ENCODE results near the gene FRMD1. TPM values are rescaled to one million over a fixed set of nuclear protein-coding genes. Genes with fewer than 3 reads are reported as not detected.

FRMD1 gene
- total and polyA plus RNA-seq, 7 donors: 0.01 to 2.9 (median 0.25) TPM

GRCh38 chr6:168050225-168050880 lies 28.7 kb downstream of the FRMD1 start:
- TF ChIP-seq CTCF (IDR thresholded peaks at IDR 0.05): no peak
- 88 to 91% (median 89%) methylated on average over 25 to 27 of the region's 27 CpGs for WGBS, 3 donors
- no peak for ATAC-seq

GRCh38 chr6:168049706-168050224 lies 29.2 kb downstream of the FRMD1 start:
- 93 to 94% (median 94%) methylated on average over 21 of the region's 21 CpGs for WGBS, 3 donors
- no peak overlapping the region for H3K4me3 ChIP-seq
- intact Hi-C loops (cut with DNase I): no loop called here
- no peak for ATAC-seq
- H3K9me3 ChIP-seq: no peaks in the 10 kb centered on the region
- H3K27me3 ChIP-seq (ENCODE audit: insufficient read depth in 3 of 3, low read length in 2 of 3): no peaks in the 10 kb centered on the region
- no peak overlapping the region for H3K27ac ChIP-seq
- no peaks in the 10 kb centered on the region for H3K36me3 ChIP-seq (ENCODE audit: insufficient read depth in 1 of 2, low read depth in 1 of 2)
- DNase-seq: no peak
- peaks cover 7% of the 10 kb centered on the region for H3K4me1 ChIP-seq
- no peak for TF ChIP-seq CTCF (IDR thresholded peaks at IDR 0.05)

More at GRCh38 chr6:168050225-168050880, 28.7 kb downstream of the FRMD1 start:
- Histone ChIP-seq H3K27me3 (ENCODE audit: insufficient read depth in 3 of 3, low read length in 2 of 3) (no peaks in the 10 kb centered on the region), H3K27ac (no peak overlapping the region), H3K4me3 (no peak overlapping the region), H3K4me1 (peaks cover 11% of the 10 kb centered on the region), H3K36me3 (ENCODE audit: insufficient read depth in 1 of 2, low read depth in 1 of 2) (no peaks in the 10 kb centered on the region), H3K9me3 (no peaks in the 10 kb centered on the region)
- intact Hi-C loops (cut with DNase I): no loop called here
- no peak for DNase-seq

- H3K4me3 ChIP-seq: no peak overlapping the region
- no peaks in the 10 kb centered on the region for H3K9me3 ChIP-seq
- H3K4me1 ChIP-seq: peaks cover 2% of the 10 kb centered on the region
- 94 to 96% (median 95%) methylated on average over 20 of the region's 20 CpGs for WGBS, 3 donors
- intact Hi-C loops (cut with DNase I): no loop called here
- ATAC-seq (no peak), DNase-seq (no peak)
- H3K27ac ChIP-seq: no peak overlapping the region
- H3K36me3 ChIP-seq (ENCODE audit: insufficient read depth in 1 of 2, low read depth in 1 of 2): no peaks in the 10 kb centered on the region
- TF ChIP-seq CTCF (IDR thresholded peaks at IDR 0.05): no peak
- H3K27me3 ChIP-seq (ENCODE audit: insufficient read depth in 3 of 3, low read length in 2 of 3): no peaks in the 10 kb centered on the region
These were observed 29.7 kb downstream of the FRMD1 start for GRCh38 chr6:168049277-168049676.

GRCh38 chr6:168048724-168049025 lies 30.3 kb downstream of the FRMD1 start:
- no peaks in the 10 kb centered on the region for H3K4me1 ChIP-seq
- H3K27me3 ChIP-seq (ENCODE audit: insufficient read depth in 3 of 3, low read length in 2 of 3): no peaks in the 10 kb centered on the region
- ATAC-seq (no peak), DNase-seq (no peak)
- no peaks in the 10 kb centered on the region for H3K36me3 ChIP-seq (ENCODE audit: insufficient read depth in 1 of 2, low read depth in 1 of 2)
- H3K9me3 ChIP-seq: no peaks in the 10 kb centered on the region
- intact Hi-C loops (cut with DNase I): no loop called here
- H3K27ac ChIP-seq: no peak overlapping the region
- 87 to 97% (median 96%) methylated on average over 10 of the region's 10 CpGs for WGBS, 3 donors
- no peak overlapping the region for H3K4me3 ChIP-seq
- TF ChIP-seq CTCF (IDR thresholded peaks at IDR 0.05): no peak

Measured in psoas muscle (tissue), 8 donors.